Measurements from ENCODE around the gene CCL15.
"Not testable (repeated sequence)": the region's sequence is repeated elsewhere in the genome, so short reads cannot be mapped to it uniquely, and the experiment has no call there.

Gene CCL15

GRCh38 chr17:36001110-36001771 lies at the start of gene CCL15:
TSS of gene CCL15 (minus strand) at chr17:36001553. CDS start at chr17:36001492, 61 bp downstream.
- in situ Hi-C loops (cut with HindIII; ENCODE audit: low pct_ligation_motif_present, low pct_unique_long_range_greater_than_20kb, low sequenced_read_pairs), result no loop called here
- no peak for DNase-seq

- no peak for DNase-seq
- in situ Hi-C loops (cut with HindIII; ENCODE audit: low pct_ligation_motif_present, low pct_unique_long_range_greater_than_20kb, low sequenced_read_pairs), result no loop called here
Observed at GRCh38 chr17:36049643-36050042, 48.3 kb upstream of the CCL15 start.

- no peak for DNase-seq
- in situ Hi-C loops (cut with HindIII; ENCODE audit: low pct_ligation_motif_present, low pct_unique_long_range_greater_than_20kb, low sequenced_read_pairs), result no loop called here
Observed at GRCh38 chr17:36048066-36048465, 46.7 kb upstream of the CCL15 start.

DNA sequence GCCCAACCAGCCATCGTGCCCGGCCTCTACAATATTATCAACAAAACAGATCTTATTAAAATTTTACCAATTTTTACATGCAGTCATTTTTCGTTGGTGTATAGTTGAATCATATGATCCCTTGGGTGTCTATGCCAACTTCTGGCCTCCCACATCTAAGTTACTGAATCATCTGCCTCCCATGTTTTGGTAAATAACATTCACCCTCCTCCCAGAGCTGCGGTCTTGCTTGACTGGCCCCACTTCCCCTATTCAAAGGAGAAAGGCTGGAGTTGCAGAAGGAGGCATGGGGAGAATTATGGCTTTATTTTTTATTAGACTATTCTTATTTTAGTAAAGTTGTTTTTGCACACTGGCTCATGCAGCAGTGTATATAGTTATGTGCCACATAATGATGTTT lies 34.9 kb upstream of the CCL15 start:
- no peak for DNase-seq
- in situ Hi-C loops (cut with HindIII; ENCODE audit: low pct_ligation_motif_present, low pct_unique_long_range_greater_than_20kb, low sequenced_read_pairs), result no loop called here

DNA sequence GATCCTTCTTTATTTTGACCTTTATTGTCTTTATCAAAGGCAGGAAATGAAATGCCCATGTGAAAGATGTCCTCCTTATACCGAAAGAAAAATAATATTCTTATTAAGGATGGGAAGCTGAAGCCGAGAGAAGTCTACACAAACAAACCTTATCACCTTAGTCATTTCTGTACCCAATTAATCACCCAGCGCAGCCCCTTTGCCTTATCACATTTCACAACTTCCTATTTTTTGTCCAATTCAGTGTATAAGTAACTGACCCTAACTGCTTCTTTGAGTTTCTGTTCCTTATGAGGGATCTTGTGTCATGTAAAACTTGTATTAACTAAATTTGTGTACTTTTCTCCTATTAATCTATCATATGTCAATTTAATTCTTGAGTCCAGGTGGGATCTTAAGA lies 32.8 kb upstream of the CCL15 start:
- in situ Hi-C loops (cut with HindIII; ENCODE audit: low pct_ligation_motif_present, low pct_unique_long_range_greater_than_20kb, low sequenced_read_pairs), result no loop called here
- DNase-seq, result no peak

- no peak for DNase-seq
- in situ Hi-C loops (cut with HindIII; ENCODE audit: low pct_ligation_motif_present, low pct_unique_long_range_greater_than_20kb, low sequenced_read_pairs), result no loop called here
Observed at GRCh38 chr17:36030956-36031355, 29.6 kb upstream of the CCL15 start.

GRCh38 chr17:36027761-36028160 lies 26.4 kb upstream of the CCL15 start:
- in situ Hi-C loops (cut with HindIII; ENCODE audit: low pct_ligation_motif_present, low pct_unique_long_range_greater_than_20kb, low sequenced_read_pairs), result no loop called here
- DNase-seq, result no peak

DNA sequence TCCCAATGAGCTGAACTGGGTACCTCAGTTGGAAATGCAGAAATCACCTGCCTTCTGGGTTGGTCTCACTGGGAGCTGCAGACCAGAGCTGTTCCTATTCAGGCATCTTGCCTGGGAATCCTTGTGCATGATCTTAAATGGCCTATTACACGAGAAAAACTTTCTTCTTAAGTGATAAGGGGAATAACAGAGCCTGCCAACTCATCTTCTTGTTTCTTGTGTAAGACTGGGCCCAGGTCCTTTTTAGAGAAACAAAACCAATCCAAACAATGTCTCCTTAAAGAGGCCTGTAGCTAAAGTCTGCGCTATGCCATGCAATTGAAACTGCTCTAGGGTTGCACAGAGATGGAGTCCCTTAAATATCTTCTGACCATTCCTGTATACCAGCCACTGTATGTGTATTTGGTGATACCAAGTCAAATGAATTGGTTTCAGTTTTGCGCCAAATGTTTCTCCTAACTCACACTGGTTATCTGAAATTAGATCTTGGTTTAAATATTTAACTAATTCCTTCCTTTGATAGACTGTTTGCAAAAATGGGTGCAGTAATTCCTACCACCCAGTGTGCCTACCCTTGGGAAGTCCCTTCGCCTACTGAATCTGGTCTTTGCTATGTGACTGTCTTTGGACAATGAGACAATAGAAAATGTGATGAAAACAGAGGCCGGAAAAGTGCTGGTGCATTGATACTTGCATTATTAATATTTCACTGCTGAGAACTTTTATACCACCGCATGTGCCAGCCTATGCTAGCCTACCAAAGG lies 22.9 kb upstream of the CCL15 start:
- in situ Hi-C loops (cut with HindIII; ENCODE audit: low pct_ligation_motif_present, low pct_unique_long_range_greater_than_20kb, low sequenced_read_pairs), result no loop called here
- DNase-seq, result no peak

- DNase-seq, result no peak
- in situ Hi-C loops (cut with HindIII; ENCODE audit: low pct_ligation_motif_present, low pct_unique_long_range_greater_than_20kb, low sequenced_read_pairs), result no loop called here
Observed at GRCh38 chr17:36019423-36019822, 18.1 kb upstream of the CCL15 start.

DNA sequence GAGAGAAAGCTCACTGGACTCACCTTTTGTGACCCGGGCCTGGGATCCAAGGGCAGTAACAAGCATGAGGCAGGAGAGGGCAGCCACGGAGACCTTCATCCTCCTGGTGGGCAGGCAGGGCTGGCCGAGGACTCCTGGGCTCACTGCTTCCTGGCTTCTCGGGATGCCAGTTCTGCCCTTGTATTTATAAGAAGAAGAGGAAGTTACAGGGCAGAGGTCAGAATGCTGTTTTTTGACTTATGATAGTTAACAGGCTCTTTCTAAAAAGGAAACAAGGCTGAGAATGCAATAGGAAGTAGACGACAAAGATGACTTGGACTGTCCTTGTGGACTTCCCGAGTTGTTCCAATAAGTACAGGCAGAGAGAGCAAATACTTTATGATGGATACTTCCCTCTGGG lies 16.4 kb upstream of the CCL15 start, which contains the start of gene CCL23:
Gene CCL23, minus strand, starts transcription at position 174 of the 400 bp plus-strand sequence. Its CDS starts 75 bp downstream, at position 99.
- DNase-seq, result no peak
- in situ Hi-C loops (cut with HindIII; ENCODE audit: low pct_ligation_motif_present, low pct_unique_long_range_greater_than_20kb, low sequenced_read_pairs), result no loop called here

- in situ Hi-C loops (cut with HindIII; ENCODE audit: low pct_ligation_motif_present, low pct_unique_long_range_greater_than_20kb, low sequenced_read_pairs), result no loop called here
- DNase-seq, result no peak
Observed at GRCh38 chr17:36016555-36016954, 15.2 kb upstream of the CCL15 start.

- in situ Hi-C loops (cut with HindIII; ENCODE audit: low pct_ligation_motif_present, low pct_unique_long_range_greater_than_20kb, low sequenced_read_pairs), result not testable (repeated sequence)
Observed at GRCh38 chr17:36015895-36016294, 14.5 kb upstream of the CCL15 start.

DNA sequence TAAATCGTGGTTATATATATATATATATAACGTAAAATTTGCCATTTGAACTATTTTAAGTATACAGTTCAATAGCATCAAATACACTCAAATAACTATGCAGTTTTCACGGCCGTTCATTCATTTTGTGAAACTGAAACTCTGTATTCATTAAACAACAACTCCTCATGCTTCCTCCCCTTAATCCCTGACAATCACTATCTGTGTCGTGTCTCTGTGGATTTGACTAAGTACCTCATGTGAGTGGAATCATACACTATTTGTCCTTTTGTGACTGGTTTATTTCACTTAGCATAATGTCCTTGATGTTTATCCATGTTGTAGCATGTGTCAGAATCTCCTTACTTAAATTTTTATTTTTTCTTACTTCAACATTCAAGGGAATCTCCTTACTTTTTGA lies 13.6 kb upstream of the CCL15 start:
- no peak for DNase-seq
- in situ Hi-C loops (cut with HindIII; ENCODE audit: low pct_ligation_motif_present, low pct_unique_long_range_greater_than_20kb, low sequenced_read_pairs), result no loop called here

More at GRCh38 chr17:36015895-36016294, 14.5 kb upstream of the CCL15 start:
- not testable (repeated sequence) for DNase-seq

GRCh38 chr17:36011201-36011600 lies 9.8 kb upstream of the CCL15 start:
- in situ Hi-C loops (cut with HindIII; ENCODE audit: low pct_ligation_motif_present, low pct_unique_long_range_greater_than_20kb, low sequenced_read_pairs), result no loop called here

GRCh38 chr17:36008998-36009665 lies 7.8 kb upstream of the CCL15 start:
- no peak for DNase-seq
- in situ Hi-C loops (cut with HindIII; ENCODE audit: low pct_ligation_motif_present, low pct_unique_long_range_greater_than_20kb, low sequenced_read_pairs), result no loop called here

More at GRCh38 chr17:36011201-36011600, 9.8 kb upstream of the CCL15 start:
- DNase-seq, result no peak

DNA sequence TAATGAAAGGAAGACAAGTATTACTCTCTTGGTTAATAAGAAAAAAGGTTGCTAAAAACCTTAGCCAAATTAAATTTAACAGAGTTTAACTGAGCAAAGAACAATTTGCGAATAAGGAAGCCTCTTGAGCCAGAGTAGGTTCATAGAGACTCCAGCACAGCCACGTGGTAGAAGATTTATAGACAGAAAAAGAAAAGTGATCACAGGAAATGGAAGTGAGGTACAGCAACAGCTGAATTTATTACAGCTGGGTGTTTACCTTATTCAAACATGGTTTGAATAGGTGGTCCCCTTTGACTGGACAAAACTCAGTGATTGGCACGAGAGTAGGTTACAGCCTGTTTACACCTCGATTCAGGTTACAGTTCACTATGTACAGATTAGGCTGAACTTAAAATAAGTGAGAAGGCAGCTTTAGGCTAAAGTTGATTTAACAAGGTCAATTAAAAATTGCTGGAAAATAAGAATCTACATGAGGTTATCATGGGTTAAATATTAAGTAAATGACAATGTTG lies 3.3 kb upstream of the CCL15 start:
- no peak for DNase-seq
- in situ Hi-C loops (cut with HindIII; ENCODE audit: low pct_ligation_motif_present, low pct_unique_long_range_greater_than_20kb, low sequenced_read_pairs), result no loop called here

DNA sequence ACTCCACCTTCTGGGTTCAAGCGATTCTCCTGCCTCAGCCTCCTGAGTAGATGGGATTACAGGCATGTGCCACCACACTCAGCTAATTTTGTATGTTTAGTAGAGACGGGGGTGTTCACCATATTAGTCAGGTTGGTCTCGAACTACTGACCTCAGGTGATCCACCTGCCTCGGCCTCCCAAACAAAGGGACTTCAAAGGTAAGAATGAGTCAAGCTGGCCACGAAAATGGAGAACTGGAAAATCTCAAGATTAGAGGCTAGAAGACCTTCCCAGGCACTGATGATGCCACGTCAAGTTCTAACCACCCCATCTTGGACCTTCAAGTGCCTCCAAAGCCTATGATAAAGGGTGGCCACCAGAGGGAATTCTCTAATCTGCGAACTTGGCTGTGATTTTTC lies 1.3 kb upstream of the CCL15 start:
- no peak for DNase-seq
- in situ Hi-C loops (cut with HindIII; ENCODE audit: low pct_ligation_motif_present, low pct_unique_long_range_greater_than_20kb, low sequenced_read_pairs), result no loop called here

DNA sequence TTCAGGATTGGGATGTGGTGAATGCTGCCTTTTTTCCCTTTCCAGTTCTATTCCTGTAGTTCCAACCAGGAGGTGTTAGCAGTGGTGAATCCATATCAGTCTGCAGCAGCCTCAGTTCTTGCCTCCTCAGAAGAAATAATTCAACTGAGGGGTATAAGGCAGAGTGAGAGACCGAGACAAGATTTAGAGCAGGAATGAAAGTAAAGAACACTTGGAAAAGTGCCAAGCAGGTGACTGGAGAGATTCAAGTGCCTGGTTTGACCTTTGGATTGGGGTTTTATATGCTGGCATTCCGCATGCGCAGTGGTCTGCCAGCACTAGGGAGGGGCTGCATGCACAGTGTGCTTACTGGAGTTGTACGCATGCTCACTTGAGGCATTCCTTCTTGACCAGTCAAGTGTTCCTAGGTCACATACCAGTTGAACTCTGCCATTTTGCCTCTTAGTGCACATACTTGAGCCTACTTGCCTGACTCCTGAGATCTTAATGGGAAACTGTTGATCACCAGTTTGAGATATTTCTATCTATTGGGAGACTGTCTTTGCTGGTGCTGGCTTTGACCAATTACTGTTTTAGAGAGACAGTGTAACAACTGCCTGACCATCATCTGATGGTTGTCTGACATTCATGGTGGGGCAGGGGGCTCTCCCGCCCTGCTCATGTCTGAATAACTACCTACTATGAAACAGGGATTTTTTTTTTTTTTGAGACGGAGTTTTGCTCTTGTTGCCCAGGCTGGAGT lies 680 bp upstream of the CCL15 start:
- in situ Hi-C loops (cut with HindIII; ENCODE audit: low pct_ligation_motif_present, low pct_unique_long_range_greater_than_20kb, low sequenced_read_pairs), result no loop called here
- DNase-seq, result no peak

GRCh38 chr17:36000732-36001109 lies 632 bp downstream of the CCL15 start:
- DNase-seq, result no peak
- in situ Hi-C loops (cut with HindIII; ENCODE audit: low pct_ligation_motif_present, low pct_unique_long_range_greater_than_20kb, low sequenced_read_pairs), result no loop called here
